Measurements from ENCODE around the gene KNOP1. TPM values are rescaled to one million over a fixed set of nuclear protein-coding genes. Genes with fewer than 3 reads are reported as not detected.

The KNOP1 gene
- total and polyA plus RNA-seq, 2 of the 4 experiments (the other 2 are of a cell fraction): 7.0 to 8.4 TPM

DNA sequence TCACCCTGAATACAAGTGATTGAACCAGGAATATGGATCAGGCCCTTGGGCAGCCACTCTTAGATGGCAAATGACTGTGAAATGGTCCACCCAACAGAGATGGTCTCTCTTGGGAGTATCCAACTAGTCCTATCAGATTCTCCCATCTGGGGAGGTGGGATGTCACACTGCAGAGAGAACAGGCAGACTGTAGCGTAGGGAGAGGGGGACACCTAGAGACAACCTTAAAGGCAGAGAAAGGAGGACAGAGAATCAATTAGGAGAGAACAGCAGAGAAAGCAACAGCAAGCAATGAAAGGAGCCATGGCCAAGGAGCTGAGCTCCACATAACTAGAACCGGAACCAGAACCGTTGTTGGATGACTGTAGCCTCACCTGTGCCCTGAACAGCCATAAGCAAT lies 37.2 kb upstream of the KNOP1 start:
- H4K8ac ChIP-seq (ENCODE audit: low read depth in 2 of 2, low read length in 2 of 2): no peak overlapping the region
- peak overlapping the region; percentile 8 for H2BK120ac ChIP-seq (ENCODE audit: low read depth, low read length)
- no peak overlapping the region; the same call in 1 of the 2 replicates for H3K14ac ChIP-seq (replicated peaks; ENCODE audit: low read depth, low read length)
- intact Hi-C loops (cut with micrococcal nuclease) (loop anchor here (5.0 kb wide), 1 partner anchor 62 kb away; no protein-coding TSS in a partner anchor), dilution Hi-C loops (cut with HindIII; ENCODE audit: low sequenced_read_pairs, unreplicated experiment) (no loop called here), in situ Hi-C loops (cut with MboI; ENCODE audit: low sequenced_read_pairs) (no loop called here)
- 0 out of 2 replicates have a peak overlapping the region, but pooled peaks have one; percentile 37 for H3K23ac ChIP-seq (ENCODE audit: low read depth, low read length)
- H3K56ac ChIP-seq (ENCODE audit: extremely low read depth, insufficient read depth, low read length): no peak overlapping the region
- WGBS, 2 experiments (ENCODE audit: extremely low coverage in 2 of 2, insufficient read length in 1 of 2): 100% methylated on average over 3 of the region's 3 CpGs; no CpG with 5 or more reads in 1 of the 2 experiments
- no peak overlapping the region for H3K9ac ChIP-seq (ENCODE audit: low read depth, low read length)
- BruUV-seq (replicated peaks): no TSS peak
- H3K4ac ChIP-seq (ENCODE audit: low read depth, low read length): peak overlapping the region; percentile 31
- H2AK5ac ChIP-seq (ENCODE audit: low read depth, low read length): peak overlapping the region; percentile 48
- H2BK5ac ChIP-seq (ENCODE audit: low read depth, low read length, poor library complexity, severe bottlenecking): no peak overlapping the region
- no peak overlapping the region for H4K5ac ChIP-seq (ENCODE audit: low read depth, low read length)
- no peaks in the 10 kb centered on the region for H4K20me1 ChIP-seq (ENCODE audit: insufficient read depth, low read length)
- no peaks in the 10 kb centered on the region for H3K27me3 ChIP-seq (ENCODE audit: control insufficient read depth, insufficient read depth, low read length)
- no peak overlapping the region for H3K4me2 ChIP-seq (ENCODE audit: low read depth, low read length)
- H2BK20ac ChIP-seq (ENCODE audit: low read depth, low read length): peak overlapping the region; percentile 84
- peak overlapping the region; percentile 11; the same call in 1 of the 3 replicates for H2BK15ac ChIP-seq (ENCODE audit: low read depth, low read length)
- H2AK9ac ChIP-seq (replicated peaks; ENCODE audit: low read depth, low read length, poor library complexity): peak overlapping the region; percentile 11
- peak overlapping the region; percentile 43; the same call in 1 of the 2 replicates for H3K18ac ChIP-seq (ENCODE audit: low read depth, low read length)
- no peak overlapping the region for H3K4me3 ChIP-seq (ENCODE audit: insufficient read depth, low read depth, low read length)
- H3K4me1 ChIP-seq (ENCODE audit: control insufficient read depth, insufficient read depth, low read length): peaks cover 7% of the 10 kb centered on the region
- H3K27ac ChIP-seq (ENCODE audit: insufficient read depth, low read length): no peak overlapping the region
- H3K9me3 ChIP-seq (ENCODE audit: control insufficient read depth, insufficient read depth, low read length): no peaks in the 10 kb centered on the region
- peak overlapping the region; percentile 46 for H4K91ac ChIP-seq (ENCODE audit: insufficient read depth, low read depth, low read length)
- no peaks in the 10 kb centered on the region for H3K36me3 ChIP-seq (ENCODE audit: control insufficient read depth, insufficient read depth, low read length)
- CTCF ChIA-PET: interaction anchor here (0.5 to 0.6 kb wide), 2 partner anchors 156 to 313 kb away, joined by 3 read pairs; no protein-coding TSS in a partner anchor
- no peaks in the 10 kb centered on the region for H3K79me1 ChIP-seq (ENCODE audit: low read depth in 1 of 2, low read length in 2 of 2)
- peaks cover 6% of the 10 kb centered on the region; the same call in 1 of the 2 replicates for H3K9me1 ChIP-seq (ENCODE audit: insufficient read depth, low read length)
- no peak overlapping the region for H2AFZ ChIP-seq (replicated peaks; ENCODE audit: low read length, poor library complexity)
- POLR2A ChIA-PET (ENCODE audit: unreplicated experiment): no interaction called here
- DNase-seq (no peak), ATAC-seq (ENCODE audit: low read depth) (no peak)
- no peak for TF ChIP-seq RAD21 (IDR thresholded peaks at IDR 0.05; ENCODE audit: low read length)
- TF ChIP-seq SMC3 (IDR thresholded peaks at IDR 0.05; ENCODE audit: low read depth, low read length): no peak
- no peak for TF ChIP-seq RFX5 (IDR thresholded peaks at IDR 0.05; ENCODE audit: low read depth, low read length)
- TF ChIP-seq, protein P1, sequence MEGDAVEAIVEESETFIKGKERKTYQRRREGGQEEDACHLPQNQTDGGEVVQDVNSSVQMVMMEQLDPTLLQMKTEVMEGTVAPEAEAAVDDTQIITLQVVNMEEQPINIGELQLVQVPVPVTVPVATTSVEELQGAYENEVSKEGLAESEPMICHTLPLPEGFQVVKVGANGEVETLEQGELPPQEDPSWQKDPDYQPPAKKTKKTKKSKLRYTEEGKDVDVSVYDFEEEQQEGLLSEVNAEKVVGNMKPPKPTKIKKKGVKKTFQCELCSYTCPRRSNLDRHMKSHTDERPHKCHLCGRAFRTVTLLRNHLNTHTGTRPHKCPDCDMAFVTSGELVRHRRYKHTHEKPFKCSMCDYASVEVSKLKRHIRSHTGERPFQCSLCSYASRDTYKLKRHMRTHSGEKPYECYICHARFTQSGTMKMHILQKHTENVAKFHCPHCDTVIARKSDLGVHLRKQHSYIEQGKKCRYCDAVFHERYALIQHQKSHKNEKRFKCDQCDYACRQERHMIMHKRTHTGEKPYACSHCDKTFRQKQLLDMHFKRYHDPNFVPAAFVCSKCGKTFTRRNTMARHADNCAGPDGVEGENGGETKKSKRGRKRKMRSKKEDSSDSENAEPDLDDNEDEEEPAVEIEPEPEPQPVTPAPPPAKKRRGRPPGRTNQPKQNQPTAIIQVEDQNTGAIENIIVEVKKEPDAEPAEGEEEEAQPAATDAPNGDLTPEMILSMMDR (conservative IDR thresholded peaks at IDR 0.05; ENCODE audit: low read depth, low read length): no peak
- no peak for TF ChIP-seq BHLHE40 (IDR thresholded peaks at IDR 0.05; ENCODE audit: low read depth, low read length)
- TF ChIP-seq MXI1 (IDR thresholded peaks at IDR 0.05; ENCODE audit: borderline replicate concordance, low read depth, low read length): no peak
- no peak for TF ChIP-seq MAZ (IDR thresholded peaks at IDR 0.05; ENCODE audit: borderline replicate concordance, low read depth, low read length)
- TF ChIP-seq POLR2A (IDR thresholded peaks at IDR 0.05; ENCODE audit: low read depth, low read length): no peak
- TF ChIP-seq CHD1 (IDR thresholded peaks at IDR 0.05; ENCODE audit: low read depth, low read length): no peak
- TF ChIP-seq FOS (IDR thresholded peaks at IDR 0.05; ENCODE audit: low read depth, low read length): no peak
